Breast epithelium (tissue), 4 donors: Measurements from ENCODE around the gene ZNF497. TPM values are rescaled to one million over a fixed set of nuclear protein-coding genes. Genes with fewer than 3 reads are reported as not detected.

Experiments used
- DNase-seq, 2 donors: peaks; one replicate each; pipeline ENCODE4 v3.0.0-alpha.2; 2019; ENCODE audit warnings: low spot score in 2 of 2
- H3K27ac ChIP-seq, 2 donors: fragments of 200-600 bp; sonication (generic) in 1 of 2; one replicate each; pipeline ENCODE4 v1.5.1; 2016 to 2019; ENCODE audit warnings: mild to moderate bottlenecking in 1 of 2
- H3K27me3 ChIP-seq, 2 donors: fragments of 200-600 bp; sonication (generic) in 1 of 2; one replicate each; pipeline versions ENCODE4 v1.5.1 to v1.6.0; 2017 to 2019; ENCODE audit warnings: control low read depth in 1 of 2, mild to moderate bottlenecking in 1 of 2
- H3K36me3 ChIP-seq: fragments of 200-600 bp; one replicate; pipeline ENCODE4 v1.5.1; 2019
- H3K4me1 ChIP-seq, 2 donors: fragments of 200-600 bp; sonication (generic); one replicate each; pipeline ENCODE4 v1.5.1; 2016 to 2019; ENCODE audit warnings: control low read depth in 1 of 2
- H3K4me3 ChIP-seq, 3 donors: fragments of 200-600 bp; sonication (generic); 1 replicate in 2 of 3; 2 replicates in 1 of 3; pipeline ENCODE4 v1.5.1; 2016 to 2019; ENCODE audit warnings: mild to moderate bottlenecking in 3 of 3, moderate library complexity in 2 of 3
- H3K9me3 ChIP-seq, 2 donors: fragments of 200-600 bp; sonication (generic) in 1 of 2; one replicate each; pipeline ENCODE4 v1.5.1; 2016 to 2019; ENCODE audit warnings: control low read depth in 1 of 2
- CTCF ChIP-seq, 3 donors: fragments of 450-650 bp; IDR thresholded peaks; one replicate each; pipeline ENCODE4 v1.5.1; 2016 to 2017; ENCODE audit warnings: antibody characterized with exemption in 3 of 3, mild to moderate bottlenecking in 3 of 3, moderate library complexity in 3 of 3
- POLR2A ChIP-seq: fragments of 450-650 bp; IDR thresholded peaks from one replicate; pipeline ENCODE4 v1.6.1; 2016; ENCODE audit warnings: antibody characterized with exemption, mild to moderate bottlenecking, moderate library complexity
- POLR2AphosphoS5 ChIP-seq, 3 donors: sonication (generic); formaldehyde crosslinking; IDR thresholded peaks; one replicate each; pipeline ENCODE4 v1.6.1; 2017; ENCODE audit warnings: antibody characterized with exemption in 3 of 3
- intact Hi-C: fragments of 100-400 bp; cut with DNase I; formaldehyde crosslinking; loops from one replicate; pipeline ENCODE4 v1.15.1; 2023; ENCODE audit warnings: low total_unique reads
- total RNA-seq, 3 donors: library from RNA; depleted of rRNA; stranded (reverse); fragments of >200 nt; gene quantifications; one replicate each; pipeline ENCODE4 v1.1.0, GENCODE V29; 2016

ZNF497 gene
- total RNA-seq, 3 donors from 2014 or later = 0.80 to 5.3 (median 3.6) TPM

GRCh38 chr19:58392945-58393724 lies 30.6 kb upstream of the ZNF497 start:
- DNase-seq = no peak
- Histone ChIP-seq H3K4me1 (peaks cover under 1 to 8% of the 10 kb centered on the region in 2 donors), H3K9me3 (no peaks in the 10 kb centered on the region), H3K4me3 (no peak overlapping the region), H3K36me3 (no peaks in the 10 kb centered on the region), H3K27me3 (peaks cover 0 to 14% of the 10 kb centered on the region in 2 donors), H3K27ac (no peak overlapping the region)
- TF ChIP-seq POLR2AphosphoS5 (IDR thresholded peaks at IDR 0.05) = no peak
- TF ChIP-seq CTCF (IDR thresholded peaks at IDR 0.05) = no peak
- no peak for TF ChIP-seq POLR2A
- intact Hi-C loops = no loop called here

DNA sequence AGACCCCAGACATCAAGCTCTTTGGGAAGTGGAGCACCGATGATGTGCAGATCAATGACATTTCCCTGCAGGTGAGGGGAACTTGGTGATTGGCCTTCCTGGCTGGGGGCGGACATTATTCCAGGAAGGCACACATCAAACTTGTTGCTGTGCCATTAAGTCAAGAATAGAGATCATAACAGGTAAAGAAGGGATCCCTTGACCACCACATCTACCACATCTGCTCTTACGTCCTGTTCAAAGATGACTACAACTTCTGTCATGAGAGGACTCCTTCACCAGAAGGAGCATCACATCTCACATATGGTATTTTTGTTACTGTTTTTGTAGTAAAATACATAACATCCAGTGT lies 25.6 kb upstream of the ZNF497 start:
- H3K9me3 ChIP-seq = no peaks in the 10 kb centered on the region
- peaks cover 12 to 16% of the 10 kb centered on the region in 2 donors for H3K4me1 ChIP-seq
- H3K27me3 ChIP-seq = no peaks in the 10 kb centered on the region
- DNase-seq = no peak
- peak overlapping the region; percentile 68 to 87 (median 86) for H3K4me3 ChIP-seq
- no peaks in the 10 kb centered on the region for H3K36me3 ChIP-seq
- H3K27ac ChIP-seq = no peak overlapping the region
- intact Hi-C loops = no loop called here
- no peak for TF ChIP-seq POLR2A

DNA sequence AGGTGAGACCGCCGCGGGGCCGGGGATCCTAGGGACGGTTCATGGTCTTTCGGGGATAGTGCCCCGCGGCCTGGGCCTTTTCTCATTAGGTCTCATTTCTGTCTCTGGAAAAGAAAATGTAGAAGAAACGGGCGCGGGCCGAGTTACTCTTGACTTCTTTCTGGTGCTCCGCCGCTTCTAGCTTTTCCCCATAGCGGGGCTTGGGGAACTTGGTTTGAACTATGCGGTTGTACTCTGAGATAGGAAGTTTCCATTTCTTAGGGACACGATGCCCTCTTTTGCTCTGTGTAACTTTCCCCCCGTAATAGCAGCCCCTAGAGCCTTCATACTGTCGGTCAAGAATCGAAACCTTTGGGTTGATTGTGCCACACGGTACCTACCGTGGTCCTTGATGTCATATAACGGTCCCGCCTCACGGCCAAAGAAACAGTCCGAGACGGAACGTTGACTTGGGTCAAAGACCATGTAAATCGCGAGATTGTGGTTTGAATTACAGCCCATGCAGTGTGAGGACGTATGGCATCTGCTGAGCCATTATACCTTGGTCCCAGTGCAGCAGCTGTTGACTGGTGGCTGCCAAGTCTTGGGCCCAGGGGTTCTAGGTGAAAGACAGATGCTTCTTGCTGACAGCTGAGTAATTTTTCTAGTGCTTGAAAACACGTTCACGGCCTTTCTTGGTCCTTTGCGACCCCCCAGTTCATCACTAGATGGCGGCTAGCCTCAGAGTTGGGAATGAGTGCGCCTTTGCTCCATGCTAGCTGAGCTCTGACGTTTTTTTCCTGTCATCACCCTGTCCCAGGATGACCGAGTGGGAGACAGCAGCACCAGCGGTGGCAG lies 25.0 kb upstream of the ZNF497 start:
- Histone ChIP-seq H3K4me3 (peak overlapping the region; percentile 68 to 87 (median 86)), H3K36me3 (no peaks in the 10 kb centered on the region), H3K27ac (peak overlapping the region; percentile 94 to 97), H3K4me1 (peaks cover 12 to 16% of the 10 kb centered on the region in 2 donors), H3K9me3 (no peaks in the 10 kb centered on the region), H3K27me3 (no peaks in the 10 kb centered on the region)
- TF ChIP-seq POLR2AphosphoS5 (IDR thresholded peaks at IDR 0.05) = no peak
- no peak for TF ChIP-seq CTCF (IDR thresholded peaks at IDR 0.05)
- no peak for TF ChIP-seq POLR2A
- no peak for DNase-seq
- intact Hi-C loops = no loop called here

DNA sequence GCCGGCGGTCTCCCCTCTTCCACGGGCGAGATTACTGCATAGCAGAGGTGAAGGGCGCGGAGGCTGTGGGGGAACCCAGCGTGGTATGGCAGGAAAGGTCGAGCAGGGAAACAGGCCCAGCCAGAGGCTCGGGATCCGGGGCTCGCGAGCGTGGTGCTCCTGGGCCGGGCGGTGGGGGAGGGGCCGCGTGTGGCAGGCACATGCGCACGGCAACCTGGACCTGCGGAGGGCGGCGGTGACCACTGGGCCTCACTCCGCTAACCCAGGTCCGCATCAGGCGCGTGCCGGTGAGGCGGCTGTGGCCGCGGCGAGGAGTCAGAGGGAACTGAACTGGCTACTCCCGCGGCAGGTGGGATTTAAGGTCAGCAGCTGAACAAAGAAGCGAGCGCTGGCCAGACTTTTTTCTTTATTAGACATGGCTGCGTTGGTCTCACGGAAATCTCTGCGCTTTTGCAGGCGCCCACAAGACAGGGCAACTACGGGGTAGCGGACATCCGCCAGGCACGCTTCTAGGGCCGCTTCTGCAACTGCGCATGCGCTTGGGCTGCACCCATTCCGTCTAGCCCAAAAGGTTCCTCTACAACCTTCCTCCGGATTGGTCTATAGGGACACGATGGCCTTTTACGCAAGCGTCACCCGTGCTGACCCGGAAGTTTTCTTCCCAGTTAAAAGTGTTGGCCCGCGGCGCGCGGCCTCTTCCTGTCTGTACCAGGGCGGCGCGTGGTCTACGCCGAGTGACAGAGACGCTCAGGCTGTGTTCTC lies 24.2 kb upstream of the ZNF497 start, which contains the start of gene RPS5:
RPS5 (plus strand) TSS at position 694 of the 762 bp plus-strand sequence. CDS start 869 bp downstream, outside the sequence.
- TF ChIP-seq CTCF (IDR thresholded peaks at IDR 0.05) (peak in 2 of 3 donors; percentile 13 to 15), POLR2AphosphoS5 (IDR thresholded peaks at IDR 0.05) (peak; percentile 84 to 94 (median 87)), POLR2A (peak; percentile 66)
- Histone ChIP-seq H3K36me3 (no peaks in the 10 kb centered on the region), H3K4me3 (peak within 1 kb of the TSS; percentile 68 to 87 (median 86)), H3K4me1 (peaks cover 12 to 21% of the 10 kb centered on the region in 2 donors), H3K27ac (peak within 1 kb of the TSS; percentile 94 to 97), H3K27me3 (no peaks in the 10 kb centered on the region), H3K9me3 (no peaks in the 10 kb centered on the region)
- intact Hi-C loops = no loop called here
- DNase-seq = peak; percentile 95 to 97

- peak overlapping the region; percentile 68 to 87 (median 86) for H3K4me3 ChIP-seq
- no peak for DNase-seq
- intact Hi-C loops = no loop called here
- no peaks in the 10 kb centered on the region for H3K9me3 ChIP-seq
- peak overlapping the region; percentile 94 to 97 for H3K27ac ChIP-seq
- H3K4me1 ChIP-seq = peaks cover 12 to 22% of the 10 kb centered on the region in 2 donors
- H3K27me3 ChIP-seq = no peaks in the 10 kb centered on the region
- H3K36me3 ChIP-seq = no peaks in the 10 kb centered on the region
- TF ChIP-seq POLR2AphosphoS5 (IDR thresholded peaks at IDR 0.05) (no peak), CTCF (IDR thresholded peaks at IDR 0.05) (no peak), POLR2A (no peak)
These were observed 23.5 kb upstream of the ZNF497 start for GRCh38 chr19:58385891-58386575.
